Central memory CD8-positive, alpha-beta T cell (primary cell): Measurements from ENCODE around the gene NDUFA12.

Experiments
- ATAC-seq: fragments of 150-1000 bp; cut with Tn5 transposase; replicated peaks from 2 replicates; pipeline ENCODE4 v1.10.0; 2022; ENCODE audit warnings: mild to moderate bottlenecking, moderate FRiP score, moderate number of reproducible peaks; ENCODE audit not compliant: poor library complexity, severe bottlenecking; ENCODE audit errors: extremely low read depth
- DNase-seq, 2 donors: peaks; one replicate each; pipeline ENCODE4 v3.0.0; 2021; ENCODE audit warnings: low spot score in 2 of 2
- H3K27ac Mint-ChIP-seq: one replicate; pipeline ENCODE4 v1.8.0; 2022; ENCODE audit warnings: low read depth, mild to moderate bottlenecking, moderate library complexity, mixed read lengths
- H3K27me3 Mint-ChIP-seq: one replicate; pipeline ENCODE4 v1.8.0; 2022; ENCODE audit warnings: mixed read lengths
- H3K36me3 Mint-ChIP-seq: one replicate; pipeline ENCODE4 v1.8.0; 2022; ENCODE audit warnings: mild to moderate bottlenecking, moderate library complexity, mixed read lengths; ENCODE audit not compliant: insufficient read depth
- H3K4me1 Mint-ChIP-seq: one replicate; pipeline ENCODE4 v1.8.0; 2022; ENCODE audit warnings: mixed read lengths
- H3K4me3 Mint-ChIP-seq: one replicate; pipeline ENCODE4 v1.8.0; 2022; ENCODE audit warnings: mild to moderate bottlenecking, moderate library complexity, mixed read lengths
- H3K9me3 Mint-ChIP-seq: one replicate; pipeline ENCODE4 v1.8.0; 2022; ENCODE audit warnings: mixed read lengths

Gene NDUFA12

GRCh38 chr12:94925206-94925605 is 78.3 kb downstream of the NDUFA12 start:
- no peak for ATAC-seq
- Mint-ChIP-seq H3K4me3 (no peak overlapping the region), H3K27me3 (peaks cover 15% of the 10 kb centered on the region), H3K36me3 (no peaks in the 10 kb centered on the region), H3K4me1 (peaks cover 3% of the 10 kb centered on the region), H3K27ac (no peak overlapping the region), H3K9me3 (no peaks in the 10 kb centered on the region)
- no peak for DNase-seq

- H3K4me3 Mint-ChIP-seq = no peak overlapping the region
- H3K27me3 Mint-ChIP-seq = no peaks in the 10 kb centered on the region
- no peak overlapping the region for H3K27ac Mint-ChIP-seq
- no peak for ATAC-seq
- no peaks in the 10 kb centered on the region for H3K9me3 Mint-ChIP-seq
- H3K4me1 Mint-ChIP-seq = no peaks in the 10 kb centered on the region
- H3K36me3 Mint-ChIP-seq = no peaks in the 10 kb centered on the region
- DNase-seq = no peak
These were observed 80.9 kb downstream of the NDUFA12 start for GRCh38 chr12:94922561-94922960.
